Neural progenitor cell (in vitro differentiated cells): ENCODE results near the gene INTS11.

Experiments used
- CTCF ChIP-seq: fragments of 200-600 bp; sonication (generic); IDR thresholded peaks from 2 replicates; pipeline ENCODE4 v1.5.1; 2017; ENCODE audit warnings: antibody characterized with exemption, mild to moderate bottlenecking
- EZH2 ChIP-seq: fragments of 200-600 bp; sonication (generic); IDR thresholded peaks from 2 replicates; pipeline ENCODE4 v1.6.1; 2017; ENCODE audit warnings: antibody characterized with exemption, mild to moderate bottlenecking, moderate library complexity
- EZH2phosphoT487 ChIP-seq: fragments of 200-600 bp; sonication (generic); IDR thresholded peaks from 2 replicates; pipeline ENCODE4 v1.6.1; 2017; ENCODE audit warnings: antibody characterized with exemption

- TF ChIP-seq CTCF (no peak), EZH2 (no peak), EZH2phosphoT487 (no peak)
Measured at GRCh38 chr1:1336446-1336845, 12.0 kb upstream of the INTS11 start.
